ENCODE measurements around the gene SETDB1.

GRCh38 chr1:150881331-150882070, 44.7 kb upstream of the SETDB1 start:
- TF ChIP-seq MEIS1 (CRISPR knock-in tag; IDR thresholded peaks at IDR 0.05; ENCODE audit: borderline replicate concordance) (no peak), JUNB (CRISPR knock-in tag; IDR thresholded peaks at IDR 0.05; ENCODE audit: borderline replicate concordance) (no peak)
